ENCODE measurements around the gene RAP1A.
A peak's percentile ranks its signal among the peaks of the same experiment; 100 is the strongest.
"Not testable (repeated sequence)": the region's sequence is repeated elsewhere in the genome, so short reads cannot be mapped to it uniquely, and the experiment has no call there.

The RAP1A gene

GRCh38 chr1:111671852-111672251, 52.3 kb downstream of the RAP1A start:
- no peak for DNase-seq

- no peak for DNase-seq
Observed at GRCh38 chr1:111672331-111672730, 52.7 kb downstream of the RAP1A start.

DNA sequence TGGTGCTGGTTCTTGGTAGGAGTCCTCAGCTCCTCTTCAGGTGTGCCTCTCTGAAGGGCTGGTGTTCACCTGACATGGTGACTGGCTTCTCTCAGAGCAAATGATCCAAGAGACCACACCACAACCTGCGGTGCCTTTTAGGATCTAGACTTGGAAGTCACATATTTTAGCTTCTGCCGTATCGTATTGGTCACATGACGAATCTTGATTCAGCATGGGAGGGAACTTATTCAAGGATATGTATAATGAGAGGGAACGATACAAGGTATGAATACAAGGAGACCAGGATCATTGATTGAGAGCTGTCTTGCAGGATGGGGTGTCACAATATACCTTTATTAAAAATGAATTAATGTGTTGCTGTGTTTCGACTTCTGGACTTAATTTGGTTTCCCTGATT, 58.0 kb downstream of the RAP1A start:
- no peak for DNase-seq

GRCh38 chr1:111679541-111679940, 60.0 kb downstream of the RAP1A start:
- no peak for DNase-seq

DNA sequence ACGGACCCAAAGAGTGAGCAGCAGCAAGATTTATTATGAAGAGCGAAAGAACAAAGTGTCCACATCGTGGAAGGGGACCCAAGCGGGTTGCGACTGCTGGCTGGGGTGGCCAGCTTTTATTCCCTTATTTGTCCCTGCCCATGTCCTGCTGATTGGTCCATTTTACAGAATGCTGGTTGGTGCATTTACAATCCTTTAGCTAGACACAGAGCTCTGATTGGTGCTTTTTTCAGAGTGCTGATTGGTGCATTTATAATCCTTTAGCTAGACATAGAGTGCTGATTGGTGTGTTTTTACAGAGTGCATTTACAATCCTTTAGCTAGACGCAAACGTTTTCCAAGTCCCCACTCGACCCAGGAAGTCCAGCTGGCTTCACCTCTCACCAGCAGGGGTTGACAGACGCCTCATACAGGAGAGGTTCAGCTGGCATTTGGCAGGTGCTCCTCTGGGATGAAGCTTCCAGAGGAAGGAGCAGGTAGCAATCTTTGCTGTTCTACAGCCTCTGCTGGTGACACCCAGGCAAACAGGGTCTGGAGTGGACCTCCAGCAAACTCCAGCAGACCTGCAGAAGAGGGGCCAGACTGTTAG, 60.7 kb downstream of the RAP1A start:
- DNase-seq: not testable (repeated sequence)

- not testable (repeated sequence) for DNase-seq
Observed at GRCh38 chr1:111685293-111686153, 65.9 kb downstream of the RAP1A start.

- DNase-seq: peak in 1 of 2 experiments; percentile 10
Observed at GRCh38 chr1:111690306-111690617, 70.7 kb downstream of the RAP1A start.

- DNase-seq: no peak
Observed at GRCh38 chr1:111691886-111692285, 72.3 kb downstream of the RAP1A start.

- no peak for DNase-seq
Observed at GRCh38 chr1:111695801-111696200, 76.2 kb downstream of the RAP1A start.

GRCh38 chr1:111696330-111696729, 76.7 kb downstream of the RAP1A start:
- no peak for DNase-seq

- no peak for DNase-seq
Observed at GRCh38 chr1:111699268-111699667, 79.7 kb downstream of the RAP1A start.

- DNase-seq: no peak
Observed at GRCh38 chr1:111702504-111703050, 83.0 kb downstream of the RAP1A start.

- no peak for DNase-seq
Observed at GRCh38 chr1:111704240-111704639, 84.7 kb downstream of the RAP1A start.

DNA sequence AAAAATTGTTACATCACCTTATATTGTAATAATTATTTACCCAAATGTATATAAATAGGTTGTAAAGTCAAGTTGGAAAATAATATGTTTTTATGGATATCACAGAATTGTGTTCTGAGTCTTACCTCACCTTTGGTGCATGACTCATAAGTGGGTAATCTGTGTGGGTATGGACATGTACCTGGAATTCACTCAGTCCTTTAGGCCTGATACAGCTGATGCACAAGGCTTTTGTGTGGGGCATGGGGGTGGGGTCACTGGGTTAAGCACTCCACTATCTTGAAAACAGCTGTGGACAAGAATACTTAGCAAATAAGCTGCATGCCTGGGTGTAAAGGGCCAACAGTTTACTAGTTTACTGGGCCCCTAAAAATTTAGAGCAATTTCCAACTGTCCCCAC, 85.2 kb downstream of the RAP1A start:
- no peak for DNase-seq

DNA sequence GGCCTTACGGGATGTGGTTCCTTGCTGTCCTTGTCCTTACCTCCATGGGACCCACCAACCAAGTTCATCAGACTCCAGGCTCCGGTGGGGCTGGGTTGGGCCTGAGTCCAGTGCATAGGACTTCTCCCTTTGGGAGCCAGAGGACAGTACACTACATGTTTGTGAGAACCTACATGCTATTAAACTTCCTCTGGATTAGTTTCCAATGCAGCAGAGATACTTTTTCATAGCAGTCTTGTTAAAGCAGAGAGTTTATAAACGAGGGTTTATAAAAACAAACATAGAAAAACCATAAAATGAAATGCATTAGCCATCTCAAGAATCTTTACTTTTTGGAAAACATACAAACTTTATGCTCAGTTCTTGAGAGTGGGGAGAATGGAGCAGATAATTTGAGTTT, 86.3 kb downstream of the RAP1A start:
- DNase-seq: no peak

DNA sequence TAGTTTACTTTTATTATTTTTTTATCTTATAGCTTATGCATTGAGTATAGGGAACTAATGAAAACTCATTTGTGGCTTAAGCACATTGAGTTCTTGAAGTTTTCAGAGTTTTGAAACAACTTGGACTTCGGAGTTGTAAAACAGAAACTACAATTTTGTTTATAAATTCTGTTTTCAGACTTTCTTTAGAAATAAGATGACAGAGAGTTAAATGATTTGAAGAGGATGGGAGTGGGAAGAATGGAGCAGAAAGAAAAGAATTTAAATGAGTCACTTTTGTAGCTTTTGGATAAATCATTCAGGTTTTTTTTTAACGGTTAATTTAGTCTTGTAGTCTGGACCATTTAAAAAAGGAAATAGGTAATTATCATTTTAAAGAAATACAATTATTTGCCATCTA, 87.3 kb downstream of the RAP1A start:
- no peak for DNase-seq

DNA sequence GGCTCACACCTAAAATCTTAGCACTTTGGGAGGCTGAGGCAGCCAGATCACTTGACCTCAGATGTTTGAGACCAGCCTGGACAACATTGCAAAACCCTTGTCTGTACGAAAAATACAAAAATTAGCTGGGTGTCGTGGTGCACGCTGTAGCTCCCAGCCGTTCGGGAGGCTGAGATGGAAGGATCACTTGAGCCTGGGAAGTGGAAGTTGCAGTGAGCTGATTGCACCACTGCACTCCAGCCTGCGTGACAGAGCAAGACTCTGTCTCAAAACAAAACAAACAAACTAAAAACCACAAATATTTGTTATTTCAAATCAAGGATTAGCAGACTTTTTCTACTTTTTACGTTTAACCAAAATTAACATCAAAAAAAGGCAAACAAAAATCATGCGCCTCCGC, 88.3 kb downstream of the RAP1A start:
- DNase-seq: no peak

- DNase-seq: no peak
Observed at GRCh38 chr1:111709986-111710385, 90.4 kb downstream of the RAP1A start.

GRCh38 chr1:111716333-111716732, 96.7 kb downstream of the RAP1A start:
- DNase-seq: no peak

- no peak for DNase-seq
Observed at GRCh38 chr1:111717450-111717849, 97.9 kb downstream of the RAP1A start.

GRCh38 chr1:111719135-111719534, 99.5 kb downstream of the RAP1A start:
- DNase-seq: no peak

- no peak for DNase-seq
Observed at GRCh38 chr1:111719674-111720132, 100.1 kb downstream of the RAP1A start.

DNA sequence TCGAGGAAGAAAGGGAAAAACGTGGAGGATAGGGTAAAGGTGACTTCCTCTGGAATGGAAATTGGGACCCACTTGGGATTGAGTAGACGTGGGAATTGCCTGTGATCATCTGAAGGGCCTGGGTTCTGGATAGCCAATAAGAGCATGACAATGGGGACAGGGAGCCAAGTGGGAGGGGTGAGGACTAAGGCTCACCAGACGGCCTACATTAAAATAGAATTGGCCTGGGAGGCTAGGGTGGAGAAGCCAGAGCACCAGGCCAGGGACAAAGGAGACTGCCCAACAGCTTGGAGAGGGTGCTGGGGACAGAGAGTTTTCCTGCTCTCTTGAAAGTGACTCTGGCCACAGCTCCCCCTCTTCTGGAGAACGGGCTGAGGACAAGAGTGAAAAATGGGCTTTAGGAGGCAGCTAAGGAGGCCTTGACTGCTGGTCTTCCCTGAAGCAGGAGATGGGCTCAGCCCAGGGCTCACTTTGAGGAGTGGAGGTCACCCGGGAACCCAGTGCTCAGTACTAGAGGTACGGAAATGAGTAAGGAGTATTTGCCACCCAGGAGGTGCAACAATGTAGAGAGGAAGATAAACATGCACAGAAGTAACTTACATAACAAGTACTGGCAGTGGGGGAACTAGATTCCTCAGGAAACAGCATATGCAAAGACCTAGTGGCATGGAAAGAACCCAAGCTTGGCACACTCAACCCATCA, 100.8 kb downstream of the RAP1A start:
- no peak for DNase-seq

Measured in cerebellar nuclear complex (tissue), 1 donor.